OCI-LY7 (cell line): Measurements from ENCODE around the gene ASS1.

Source experiments
- EZH2phosphoT487 ChIP-seq: fragments of 200-600 bp; sonication (generic); IDR thresholded peaks from 2 replicates; pipeline ENCODE4 v1.6.1; 2018; ENCODE audit warnings: low read depth, borderline replicate concordance, mild to moderate bottlenecking, mixed run types, antibody characterized with exemption, low read length, moderate library complexity, mixed read lengths
- TF ChIP-seq, protein P1 (sequence below): fragments of 200-600 bp; sonication (generic); conservative IDR thresholded peaks from 2 replicates; pipeline ENCODE4 v1.5.1; 2014; ENCODE audit warnings: mild to moderate bottlenecking, antibody characterized with exemption, low read length, moderate library complexity, mixed read lengths

DNA sequence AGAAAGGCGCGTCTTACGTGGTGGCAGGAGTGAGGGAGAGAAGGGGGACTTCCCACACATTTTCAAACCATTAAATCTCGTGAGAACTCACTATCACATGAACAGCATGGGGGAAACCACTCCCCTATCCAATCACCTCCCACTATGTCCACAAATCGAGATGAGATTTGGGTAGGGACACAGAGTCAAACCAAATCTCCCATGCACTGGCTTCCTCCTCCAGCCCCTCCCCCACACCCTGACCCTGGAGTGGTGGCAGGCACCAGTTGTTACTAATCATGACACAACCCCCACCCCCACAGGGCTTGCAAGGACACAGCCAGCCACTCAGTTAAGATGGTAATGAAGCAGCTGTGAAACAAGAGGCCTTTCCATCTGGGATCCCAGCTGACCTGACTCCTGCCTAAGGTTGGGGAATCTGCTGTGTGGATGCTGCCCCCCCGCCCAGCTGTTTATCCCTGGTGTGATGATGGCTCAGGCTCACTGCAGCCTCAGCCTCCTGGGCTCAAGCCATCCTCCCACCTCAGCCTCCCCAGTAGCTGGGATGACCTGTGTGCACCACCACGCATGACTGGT, 77.6 kb downstream of the ASS1 start:
- TF ChIP-seq, protein P1, sequence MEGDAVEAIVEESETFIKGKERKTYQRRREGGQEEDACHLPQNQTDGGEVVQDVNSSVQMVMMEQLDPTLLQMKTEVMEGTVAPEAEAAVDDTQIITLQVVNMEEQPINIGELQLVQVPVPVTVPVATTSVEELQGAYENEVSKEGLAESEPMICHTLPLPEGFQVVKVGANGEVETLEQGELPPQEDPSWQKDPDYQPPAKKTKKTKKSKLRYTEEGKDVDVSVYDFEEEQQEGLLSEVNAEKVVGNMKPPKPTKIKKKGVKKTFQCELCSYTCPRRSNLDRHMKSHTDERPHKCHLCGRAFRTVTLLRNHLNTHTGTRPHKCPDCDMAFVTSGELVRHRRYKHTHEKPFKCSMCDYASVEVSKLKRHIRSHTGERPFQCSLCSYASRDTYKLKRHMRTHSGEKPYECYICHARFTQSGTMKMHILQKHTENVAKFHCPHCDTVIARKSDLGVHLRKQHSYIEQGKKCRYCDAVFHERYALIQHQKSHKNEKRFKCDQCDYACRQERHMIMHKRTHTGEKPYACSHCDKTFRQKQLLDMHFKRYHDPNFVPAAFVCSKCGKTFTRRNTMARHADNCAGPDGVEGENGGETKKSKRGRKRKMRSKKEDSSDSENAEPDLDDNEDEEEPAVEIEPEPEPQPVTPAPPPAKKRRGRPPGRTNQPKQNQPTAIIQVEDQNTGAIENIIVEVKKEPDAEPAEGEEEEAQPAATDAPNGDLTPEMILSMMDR: no peak
- TF ChIP-seq EZH2phosphoT487: no peak
